Measurements from ENCODE around the gene EAF2.
"Not testable (repeated sequence)": the region's sequence is repeated elsewhere in the genome, so short reads cannot be mapped to it uniquely, and the experiment has no call there.

Gene EAF2

GRCh38 chr3:121834671-121835464 is at the start of gene EAF2, which contains the start of gene IQCB1:
Gene EAF2, plus strand, starts transcription at chr3:121835209. Its CDS starts 77 bp downstream, at chr3:121835286.
Gene IQCB1, minus strand, starts transcription at chr3:121835060. Its CDS starts 6,100 bp downstream, at chr3:121828960.
- peak; percentile 95 for DNase-seq

- no peak for DNase-seq
Measured at GRCh38 chr3:121786485-121786884, 48.5 kb upstream of the EAF2 start.

GRCh38 chr3:121793078-121793477 is 41.9 kb upstream of the EAF2 start:
- DNase-seq: no peak

GRCh38 chr3:121794264-121794983 is 40.6 kb upstream of the EAF2 start:
- DNase-seq: no peak

GRCh38 chr3:121796970-121797369 is 38.0 kb upstream of the EAF2 start:
- no peak for DNase-seq

GRCh38 chr3:121800906-121801305 is 34.1 kb upstream of the EAF2 start:
- DNase-seq: no peak

- no peak for DNase-seq
Measured at GRCh38 chr3:121803771-121804320, 31.2 kb upstream of the EAF2 start.

GRCh38 chr3:121809249-121809648 is 25.8 kb upstream of the EAF2 start:
- DNase-seq: no peak

GRCh38 chr3:121817753-121818152 is 17.3 kb upstream of the EAF2 start:
- DNase-seq: no peak

- DNase-seq: no peak
Measured at GRCh38 chr3:121818578-121818977, 16.4 kb upstream of the EAF2 start.

GRCh38 chr3:121819236-121819635 is 15.8 kb upstream of the EAF2 start:
- DNase-seq: no peak

GRCh38 chr3:121821421-121822199 is 13.4 kb upstream of the EAF2 start:
- no peak for DNase-seq

GRCh38 chr3:121822973-121823372 is 12.0 kb upstream of the EAF2 start:
- DNase-seq: no peak

GRCh38 chr3:121834157-121834670 is 795 bp upstream of the EAF2 start:
- no peak for DNase-seq

GRCh38 chr3:121835465-121835801 is 424 bp downstream of the EAF2 start:
- no peak for DNase-seq

- no peak for DNase-seq
Measured at GRCh38 chr3:121836064-121836463, 1.1 kb downstream of the EAF2 start.

GRCh38 chr3:121836481-121836880 is 1.5 kb downstream of the EAF2 start:
- DNase-seq: no peak

GRCh38 chr3:121839962-121840361 is 5.0 kb downstream of the EAF2 start:
- no peak for DNase-seq

- DNase-seq: no peak
Measured at GRCh38 chr3:121844892-121845291, 9.9 kb downstream of the EAF2 start.

GRCh38 chr3:121852256-121852655 is 17.2 kb downstream of the EAF2 start:
- DNase-seq: no peak

GRCh38 chr3:121855555-121855954 is 20.5 kb downstream of the EAF2 start:
- no peak for DNase-seq

GRCh38 chr3:121857778-121858177 is 22.8 kb downstream of the EAF2 start:
- DNase-seq: not testable (repeated sequence)

- not testable (repeated sequence) for DNase-seq
Measured at GRCh38 chr3:121863247-121863646, 28.2 kb downstream of the EAF2 start.

Data from activated effector memory CD4-positive, alpha-beta T cell treated with Interleukin-2 at 50 U/mL for 16 hours (primary cell).